Neural progenitor cell (in vitro differentiated cells): ENCODE results near the gene KLHL18. TPM values are rescaled to one million over a fixed set of nuclear protein-coding genes. Genes with fewer than 3 reads are reported as not detected.

Experiments
- DNase-seq: peaks from one replicate; pipeline ENCODE4 v3.0.0-alpha.2; 2016; ENCODE audit warnings: low spot score
- H2AFZ ChIP-seq: fragments of 200-600 bp; sonication (generic); replicated peaks from 2 replicates; pipeline ENCODE4 v1.6.1; 2016; ENCODE audit warnings: antibody characterized with exemption
- H3F3A ChIP-seq: fragments of 200-600 bp; sonication (generic); 2 replicates; pipeline ENCODE4 v1.6.1; 2016; ENCODE audit warnings: antibody characterized with exemption, low read depth
- H3K27ac ChIP-seq: fragments of 200-600 bp; sonication (generic); 2 replicates; pipeline ENCODE4 v1.5.1; 2016; ENCODE audit warnings: mild to moderate bottlenecking
- H3K27me3 ChIP-seq: fragments of 200-600 bp; sonication (generic); 2 replicates; pipeline ENCODE4 v1.6.1; 2016; ENCODE audit warnings: mild to moderate bottlenecking, moderate library complexity
- H3K36me3 ChIP-seq: fragments of 200-600 bp; sonication (generic); 2 replicates; pipeline ENCODE4 v1.5.1; 2016
- H3K4me1 ChIP-seq: fragments of 200-600 bp; sonication (generic); 2 replicates; pipeline ENCODE4 v1.6.1; 2016; ENCODE audit warnings: mixed run types
- H3K4me2 ChIP-seq: fragments of 200-600 bp; sonication (generic); 2 replicates; pipeline ENCODE4 v1.6.1; 2016
- H3K4me3 ChIP-seq: fragments of 200-600 bp; sonication (generic); 2 replicates; pipeline ENCODE4 v1.5.1; 2016
- H3K79me2 ChIP-seq: fragments of 200-600 bp; sonication (generic); 2 replicates; pipeline ENCODE4 v1.6.1; 2016; ENCODE audit warnings: low read depth
- H3K9ac ChIP-seq: fragments of 200-600 bp; sonication (generic); 2 replicates; pipeline ENCODE4 v1.6.1; 2016
- H3K9me3 ChIP-seq: fragments of 200-600 bp; sonication (generic); 2 replicates; pipeline ENCODE4 v1.5.1; 2016; ENCODE audit warnings: low read depth
- H4K20me1 ChIP-seq: fragments of 200-600 bp; sonication (generic); 2 replicates; pipeline ENCODE4 v1.6.1; 2016; ENCODE audit warnings: low read depth
- H3K27ac Mint-ChIP-seq: 3 replicates; pipeline ENCODE4 v1.8.0; 2021; ENCODE audit warnings: mixed read lengths
- H3K27me3 Mint-ChIP-seq: 2 replicates; pipeline ENCODE4 v1.8.0; 2022; ENCODE audit warnings: low read depth, mild to moderate bottlenecking, inconsistent platforms, moderate library complexity, mixed read lengths; ENCODE audit not compliant: insufficient read depth
- H3K36me3 Mint-ChIP-seq: 3 replicates; pipeline ENCODE4 v1.8.0; 2021; ENCODE audit warnings: mixed read lengths
- H3K4me1 Mint-ChIP-seq: 3 replicates; pipeline ENCODE4 v1.8.0; 2021; ENCODE audit warnings: mixed read lengths
- H3K4me3 Mint-ChIP-seq: 3 replicates; pipeline ENCODE4 v1.8.0; 2021; ENCODE audit warnings: mild to moderate bottlenecking, moderate library complexity, mixed read lengths
- H3K9me3 Mint-ChIP-seq: 3 replicates; pipeline ENCODE4 v1.8.0; 2020; ENCODE audit warnings: mixed read lengths
- CTCF ChIP-seq: fragments of 200-600 bp; sonication (generic); IDR thresholded peaks from 2 replicates; pipeline ENCODE4 v1.5.1; 2017; ENCODE audit warnings: antibody characterized with exemption, mild to moderate bottlenecking
- EZH2 ChIP-seq: fragments of 200-600 bp; sonication (generic); IDR thresholded peaks from 2 replicates; pipeline ENCODE4 v1.6.1; 2017; ENCODE audit warnings: antibody characterized with exemption, mild to moderate bottlenecking, moderate library complexity
- EZH2phosphoT487 ChIP-seq: fragments of 200-600 bp; sonication (generic); IDR thresholded peaks from 2 replicates; pipeline ENCODE4 v1.6.1; 2017; ENCODE audit warnings: antibody characterized with exemption
- total RNA-seq: library from RNA; depleted of rRNA; stranded (reverse); fragments of >200 nt; gene quantifications from 2 replicates; pipeline ENCODE4 v1.2.3, GENCODE V29; 2015; ENCODE audit warnings: low replicate concordance

Gene KLHL18
- total RNA-seq, 1 donor from 2014 or later = 7.3 TPM

GRCh38 chr3:47293822-47294221, 11.1 kb downstream of the KLHL18 start:
- Mint-ChIP-seq H3K4me3 (no peak overlapping the region), H3K9me3 (no peaks in the 10 kb centered on the region), H3K27ac (no peak overlapping the region), H3K27me3 (peaks cover 3% of the 10 kb centered on the region), H3K4me1 (peaks cover 10% of the 10 kb centered on the region), H3K36me3 (no peaks in the 10 kb centered on the region)
- Histone ChIP-seq H3F3A (no peaks in the 10 kb centered on the region), H3K27me3 (no peaks in the 10 kb centered on the region), H3K4me3 (no peak overlapping the region), H3K27ac (no peak overlapping the region), H3K79me2 (peaks cover 27% of the 10 kb centered on the region), H3K9me3 (no peaks in the 10 kb centered on the region), H4K20me1 (peaks cover 28% of the 10 kb centered on the region), H3K4me1 (peaks cover 4% of the 10 kb centered on the region), H3K36me3 (no peaks in the 10 kb centered on the region), H3K4me2 (no peak overlapping the region), H3K9ac (no peak overlapping the region), H2AFZ (no peak overlapping the region)
- DNase-seq = no peak
- TF ChIP-seq EZH2phosphoT487 (no peak), EZH2 (no peak), CTCF (no peak)

- Histone ChIP-seq H4K20me1 (peaks cover 28% of the 10 kb centered on the region), H3K27me3 (no peaks in the 10 kb centered on the region), H3F3A (no peaks in the 10 kb centered on the region), H3K79me2 (peaks cover 27% of the 10 kb centered on the region), H3K36me3 (no peaks in the 10 kb centered on the region), H2AFZ (no peak overlapping the region), H3K9me3 (no peaks in the 10 kb centered on the region), H3K4me3 (no peak overlapping the region), H3K27ac (no peak overlapping the region), H3K9ac (no peak overlapping the region), H3K4me1 (peaks cover 4% of the 10 kb centered on the region), H3K4me2 (no peak overlapping the region)
- Mint-ChIP-seq H3K9me3 (no peaks in the 10 kb centered on the region), H3K27ac (no peak overlapping the region), H3K27me3 (peaks cover 3% of the 10 kb centered on the region), H3K4me3 (no peak overlapping the region), H3K36me3 (no peaks in the 10 kb centered on the region), H3K4me1 (peaks cover 10% of the 10 kb centered on the region)
- TF ChIP-seq EZH2phosphoT487 (no peak), CTCF (no peak), EZH2 (no peak)
- DNase-seq = no peak
These were observed 11.6 kb downstream of the KLHL18 start for GRCh38 chr3:47294392-47294791.

- peaks cover 28% of the 10 kb centered on the region for H4K20me1 ChIP-seq
- peaks cover 20% of the 10 kb centered on the region for H3K79me2 ChIP-seq
- H3K4me1 Mint-ChIP-seq = peaks cover 10% of the 10 kb centered on the region
- H3K9ac ChIP-seq = no peak overlapping the region
- H3F3A ChIP-seq = no peaks in the 10 kb centered on the region
- H3K36me3 ChIP-seq = no peaks in the 10 kb centered on the region
- H2AFZ ChIP-seq = no peak overlapping the region
- no peaks in the 10 kb centered on the region for H3K36me3 Mint-ChIP-seq
- no peak overlapping the region for H3K27ac Mint-ChIP-seq
- DNase-seq = no peak
- no peaks in the 10 kb centered on the region for H3K9me3 Mint-ChIP-seq
- H3K27ac ChIP-seq = no peak overlapping the region
- H3K4me1 ChIP-seq = peaks cover 4% of the 10 kb centered on the region
- H3K27me3 Mint-ChIP-seq = peaks cover 3% of the 10 kb centered on the region
- H3K9me3 ChIP-seq = no peaks in the 10 kb centered on the region
- no peak overlapping the region for H3K4me3 Mint-ChIP-seq
- no peak for TF ChIP-seq CTCF
- no peak overlapping the region for H3K4me3 ChIP-seq
- no peak overlapping the region for H3K4me2 ChIP-seq
- no peaks in the 10 kb centered on the region for H3K27me3 ChIP-seq
These were observed 12.6 kb downstream of the KLHL18 start for GRCh38 chr3:47295322-47295721.

GRCh38 chr3:47295976-47296375, 13.2 kb downstream of the KLHL18 start:
- H3K36me3 Mint-ChIP-seq = peaks cover 2% of the 10 kb centered on the region
- H3K4me1 ChIP-seq = peaks cover 4% of the 10 kb centered on the region
- H3K4me2 ChIP-seq = no peak overlapping the region
- no peak overlapping the region for H3K27ac ChIP-seq
- no peaks in the 10 kb centered on the region for H3K27me3 ChIP-seq
- peaks cover 3% of the 10 kb centered on the region for H3K27me3 Mint-ChIP-seq
- no peaks in the 10 kb centered on the region for H3K36me3 ChIP-seq
- no peak overlapping the region for H2AFZ ChIP-seq
- peaks cover 28% of the 10 kb centered on the region for H4K20me1 ChIP-seq
- no peak for DNase-seq
- no peak overlapping the region for H3K9ac ChIP-seq
- no peak overlapping the region for H3K27ac Mint-ChIP-seq
- no peaks in the 10 kb centered on the region for H3K9me3 ChIP-seq
- H3F3A ChIP-seq = no peaks in the 10 kb centered on the region
- no peak overlapping the region for H3K4me3 ChIP-seq
- H3K9me3 Mint-ChIP-seq = no peaks in the 10 kb centered on the region
- H3K79me2 ChIP-seq = peaks cover 20% of the 10 kb centered on the region
- peaks cover 10% of the 10 kb centered on the region for H3K4me1 Mint-ChIP-seq
- no peak overlapping the region for H3K4me3 Mint-ChIP-seq
- no peak for TF ChIP-seq EZH2
- TF ChIP-seq CTCF = no peak
- TF ChIP-seq EZH2phosphoT487 = no peak
